NCI-H2227 (cell line): ENCODE data around the gene TMTC1.

Experiments
- DNase-seq: peaks from one replicate; lab custom pipeline; 2025; ENCODE audit not compliant: unreplicated experiment; lab: John Stamatoyannopoulos, UW

The TMTC1 gene

DNA sequence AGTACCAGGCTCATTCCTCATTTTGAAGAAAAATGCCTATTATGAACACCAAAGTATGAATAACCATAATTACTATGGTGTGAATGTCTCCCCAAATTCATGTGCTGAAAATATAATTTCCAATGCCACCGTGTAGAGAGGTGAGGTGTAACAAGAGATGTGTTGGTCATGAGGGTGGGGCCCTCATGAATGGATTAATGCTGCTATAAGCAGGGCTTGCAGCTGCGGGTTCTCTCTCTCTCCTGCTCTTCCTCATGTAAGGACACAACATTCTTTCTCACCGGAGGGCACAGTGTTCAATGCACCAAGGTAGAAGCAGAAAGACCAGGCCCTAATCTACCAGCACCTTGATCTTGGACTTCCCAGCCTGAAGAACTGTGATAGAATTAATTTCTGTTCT, 70.0 kb downstream of the TMTC1 start:
- no peak for DNase-seq

DNA sequence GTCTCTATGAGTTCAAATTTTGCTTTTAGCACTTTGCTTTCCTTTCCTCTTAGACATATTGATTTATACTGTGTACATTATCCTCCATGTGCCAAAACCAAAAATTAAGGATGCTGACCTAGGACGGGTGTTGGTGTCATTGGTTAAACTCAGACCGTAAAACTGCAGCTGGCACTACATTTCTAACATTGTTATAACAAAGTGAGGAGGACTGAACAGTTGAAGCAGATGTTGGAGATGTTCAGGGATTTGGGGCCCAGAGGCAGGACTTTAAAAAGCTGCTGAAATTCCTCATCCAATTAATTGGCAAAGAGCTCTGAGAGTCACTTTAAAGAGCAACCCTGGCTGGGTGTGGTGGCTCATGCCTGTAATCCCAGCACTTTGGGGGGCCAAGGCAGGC, 72.4 kb downstream of the TMTC1 start:
- no peak for DNase-seq

DNA sequence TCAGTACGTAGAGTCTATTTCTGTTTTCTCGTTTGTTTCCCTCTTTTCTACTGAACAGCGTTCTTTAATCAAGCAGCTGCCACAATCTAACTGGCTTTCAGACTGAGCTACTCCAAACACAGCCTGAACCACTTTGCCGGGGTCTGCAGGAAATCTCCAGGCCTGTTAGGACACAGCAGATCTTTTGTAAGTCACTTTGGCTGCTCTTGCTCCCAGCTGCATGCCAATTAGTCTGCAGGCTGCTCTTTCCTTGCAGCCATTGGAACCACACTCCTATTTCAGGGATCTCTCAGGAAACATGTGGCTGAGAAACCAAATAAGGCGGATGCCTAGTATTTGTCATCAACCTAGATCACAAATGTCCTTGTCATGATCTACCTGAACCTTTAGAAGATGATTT, 73.6 kb downstream of the TMTC1 start:
- DNase-seq = no peak

DNA sequence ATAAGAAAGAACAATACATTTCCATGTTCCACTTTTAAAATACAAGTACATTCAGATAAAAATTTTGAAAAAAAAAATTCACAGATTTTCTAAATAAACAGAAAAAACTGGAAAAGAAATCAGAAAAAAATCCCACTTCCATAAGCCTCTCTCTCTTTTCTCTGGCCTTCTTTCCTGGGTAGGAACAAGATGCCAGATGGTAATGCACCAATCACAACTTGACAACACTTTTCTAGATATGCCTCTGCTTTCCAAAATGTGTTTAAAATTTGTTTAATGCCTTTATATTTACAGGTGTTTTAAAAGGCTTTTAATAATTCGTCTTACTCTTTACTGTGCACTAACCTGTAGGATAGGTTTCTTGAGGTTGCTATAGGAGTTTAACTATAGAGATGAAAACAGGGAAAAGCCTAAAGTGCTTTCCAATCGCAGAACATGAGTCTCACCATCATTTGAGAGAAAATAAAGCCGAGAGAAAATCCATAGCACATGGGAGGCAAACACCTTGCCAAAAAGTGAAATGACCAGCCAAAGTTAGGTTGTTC, 74.2 kb downstream of the TMTC1 start:
- DNase-seq = no peak

DNA sequence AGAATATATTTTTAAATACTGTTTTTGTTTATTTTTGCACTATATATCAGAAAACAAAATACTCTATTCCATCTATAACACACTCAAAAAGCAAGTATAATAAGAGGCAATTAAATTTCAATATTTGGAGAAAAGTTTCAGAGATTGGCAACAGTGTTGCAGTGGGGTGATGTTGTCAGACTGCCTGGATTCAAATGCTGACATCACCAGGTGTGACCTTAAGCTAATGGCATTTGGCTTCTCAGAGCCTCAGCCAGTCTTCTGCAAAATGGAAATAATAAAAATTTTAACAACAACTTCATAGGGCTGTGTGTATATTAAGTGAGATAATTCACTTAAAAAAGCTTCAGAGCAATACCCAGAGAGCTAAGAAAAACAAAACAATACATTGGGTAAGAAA, 74.7 kb downstream of the TMTC1 start:
- no peak for DNase-seq

DNA sequence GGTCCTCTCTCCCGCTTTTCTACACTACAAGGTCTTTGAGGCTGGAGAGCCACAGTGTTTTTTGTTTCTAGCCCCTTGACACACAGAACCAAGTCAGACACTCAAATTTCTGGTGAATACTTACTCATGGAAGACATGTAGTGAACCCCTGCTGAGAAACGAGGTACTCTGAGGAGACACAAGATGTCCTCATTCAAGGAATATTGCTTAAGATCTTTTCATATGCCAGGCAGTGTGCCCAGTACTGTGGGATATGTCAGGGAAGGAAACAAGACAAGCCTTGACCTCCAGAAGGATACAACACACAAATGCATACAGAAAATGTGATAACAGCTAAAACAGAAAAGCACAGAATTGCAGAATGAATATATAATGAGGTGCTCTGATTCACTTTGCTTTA, 75.9 kb downstream of the TMTC1 start:
- no peak for DNase-seq

DNA sequence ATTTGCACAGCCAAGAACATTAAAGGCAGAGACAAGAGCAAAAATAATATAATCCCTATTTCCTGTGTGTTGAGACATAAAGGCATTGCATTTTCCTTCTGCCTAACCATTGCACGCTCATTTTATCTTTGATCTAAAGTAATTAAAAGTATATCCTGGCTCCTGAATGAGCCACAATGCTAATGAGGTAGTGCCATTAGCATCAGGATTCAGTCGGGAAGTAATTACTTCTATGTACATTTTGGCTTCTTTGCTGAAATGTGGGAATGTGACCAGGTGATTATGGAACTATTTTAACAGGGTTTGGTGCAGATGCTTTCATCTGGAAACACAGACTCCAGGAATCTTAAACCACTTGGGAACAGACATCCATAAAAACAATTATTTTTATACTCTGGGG, 77.4 kb downstream of the TMTC1 start:
- no peak for DNase-seq

DNA sequence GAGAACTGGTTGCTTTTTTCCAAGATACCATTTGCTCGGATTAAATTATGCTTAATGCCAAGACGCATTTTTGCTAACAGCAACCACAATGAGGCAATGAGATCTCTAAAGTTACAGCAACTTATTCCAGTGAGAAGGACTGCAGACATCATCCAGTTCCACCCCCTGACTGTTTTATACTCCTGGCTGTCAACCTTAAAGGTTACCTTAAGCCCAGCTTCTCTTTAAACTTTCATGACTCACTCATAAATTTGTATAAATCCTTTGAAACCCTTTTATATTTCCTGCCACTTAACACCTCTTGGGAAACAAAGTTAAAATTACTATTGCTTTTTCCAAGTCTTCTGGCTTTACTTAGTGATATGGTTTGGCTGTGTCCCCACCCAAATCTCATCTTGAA, 80.2 kb downstream of the TMTC1 start:
- no peak for DNase-seq

DNA sequence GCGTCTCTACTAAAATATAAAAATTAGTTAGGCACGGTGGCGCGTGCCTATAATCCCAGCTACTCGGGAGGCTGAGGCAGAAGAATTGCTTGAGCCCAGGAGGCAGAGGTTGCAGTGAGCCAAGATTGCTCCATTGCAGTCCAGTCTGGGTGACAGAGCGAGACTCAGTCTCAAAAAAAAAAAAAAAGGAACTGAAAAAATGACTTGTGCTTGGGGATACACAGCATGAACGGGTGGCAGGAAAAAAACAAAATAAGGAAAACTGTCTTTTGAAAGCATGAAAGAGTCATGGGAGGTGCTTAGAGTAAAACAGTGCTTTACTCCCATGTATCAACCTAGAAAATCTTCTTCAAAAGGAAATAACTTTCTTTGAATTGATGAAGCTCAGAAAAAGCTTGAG, 80.8 kb downstream of the TMTC1 start:
- no peak for DNase-seq

DNA sequence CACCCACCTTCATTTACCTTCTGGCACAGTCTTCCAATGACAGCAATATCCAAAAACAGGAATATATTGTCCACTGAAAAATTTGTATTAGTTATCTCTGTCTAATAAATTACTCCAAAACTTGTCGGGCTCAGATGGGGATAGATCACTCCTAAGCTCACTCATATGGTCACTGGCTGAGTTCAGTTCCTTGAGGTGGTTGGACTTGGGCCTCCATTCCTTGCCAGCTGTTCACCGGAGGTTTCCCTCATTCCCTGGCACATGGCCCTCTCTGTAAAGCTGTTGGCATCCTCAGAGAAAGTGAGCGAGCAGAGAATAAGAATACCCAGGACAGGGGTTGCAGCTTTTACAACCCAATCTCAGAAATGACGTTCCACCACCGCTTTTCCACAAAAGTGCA, 81.5 kb downstream of the TMTC1 start:
- no peak for DNase-seq

DNA sequence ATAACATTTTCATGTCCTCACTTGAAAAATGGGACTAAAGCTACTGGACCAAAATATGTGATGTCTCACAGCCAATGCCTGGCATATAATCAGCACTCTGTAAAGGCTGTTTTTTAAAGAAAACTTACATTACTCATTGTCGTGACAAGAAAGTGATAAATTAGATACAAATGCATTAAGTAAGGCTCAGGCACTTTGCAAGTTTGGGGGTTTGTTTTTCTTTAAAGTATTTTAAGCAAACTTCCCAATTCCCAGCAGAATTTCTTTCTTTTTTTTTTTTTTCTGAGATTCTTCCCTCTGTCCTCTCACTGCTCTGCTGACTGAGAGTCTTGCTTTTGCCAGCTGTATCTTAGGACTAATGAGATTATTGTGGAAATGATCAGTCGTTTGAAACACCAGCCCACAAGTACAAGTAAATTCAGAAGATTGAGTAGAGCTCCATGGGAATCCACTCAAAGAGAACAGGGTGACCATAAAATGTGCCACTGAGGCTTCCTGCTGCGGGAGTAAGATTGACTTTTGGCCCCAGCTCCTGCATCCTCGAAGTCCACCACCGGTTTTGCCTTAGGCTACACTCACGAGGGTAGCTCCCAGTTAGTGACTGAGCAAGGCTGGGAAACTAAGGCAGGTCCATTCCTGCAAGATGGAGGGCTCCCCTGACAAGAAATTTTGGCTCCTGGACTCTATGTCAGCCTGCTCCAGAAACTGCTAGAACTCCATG, 82.8 kb downstream of the TMTC1 start:
- no peak for DNase-seq

DNA sequence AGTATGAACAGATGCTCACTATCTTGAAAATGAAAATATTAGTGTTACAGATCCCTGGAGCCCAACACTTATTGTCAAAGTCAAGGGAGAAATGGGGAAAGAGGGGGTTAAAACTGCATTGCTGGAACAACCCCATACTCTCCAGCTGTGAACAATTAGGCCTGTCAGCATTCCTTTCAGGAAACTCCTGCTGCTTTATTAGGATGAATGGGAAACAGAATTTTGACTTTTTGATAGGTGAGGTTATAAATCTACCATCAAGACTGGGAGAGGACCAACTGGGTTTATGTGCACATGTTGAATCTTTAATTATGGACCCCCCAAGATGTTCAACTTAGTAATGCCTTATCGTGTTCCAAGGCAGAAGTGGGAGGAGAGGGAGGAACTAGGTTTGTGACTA, 85.0 kb downstream of the TMTC1 start:
- no peak for DNase-seq

DNA sequence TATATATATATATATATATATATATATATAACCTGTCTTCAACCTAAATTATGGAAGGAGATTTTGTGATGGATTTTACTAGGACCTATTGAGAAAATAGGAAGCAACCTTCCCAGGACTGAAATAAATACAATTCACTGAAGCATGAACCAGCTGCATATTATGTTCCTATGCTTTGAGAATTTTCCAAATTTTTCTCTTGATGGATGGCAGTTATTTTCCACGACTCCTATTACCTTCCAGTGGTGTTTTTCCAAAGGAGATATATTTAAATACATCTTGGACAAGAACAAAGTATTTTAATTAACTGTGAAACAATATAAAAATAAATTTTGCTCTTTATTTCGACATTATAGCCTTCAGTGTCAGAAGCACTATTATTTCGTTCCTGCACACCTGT, 87.9 kb downstream of the TMTC1 start:
- no peak for DNase-seq

DNA sequence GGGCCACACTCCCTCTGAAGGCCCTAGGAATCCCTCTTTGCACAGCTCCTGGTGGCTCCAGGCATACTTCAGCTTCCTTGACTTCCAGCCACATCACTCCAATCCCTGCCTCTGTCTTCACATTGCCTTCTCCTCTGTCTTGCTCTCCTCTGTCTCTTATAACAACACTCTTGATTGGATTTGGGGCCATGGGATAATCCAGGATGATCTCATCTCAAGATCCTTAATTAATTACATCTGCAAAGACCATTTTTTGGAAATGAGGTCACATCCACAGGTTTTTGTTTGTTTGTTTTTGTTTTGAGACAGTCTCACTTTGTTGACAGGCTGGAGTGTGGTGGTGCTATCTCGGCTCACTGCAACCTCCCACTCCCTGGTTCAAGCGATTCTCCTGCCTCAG, 88.7 kb downstream of the TMTC1 start:
- no peak for DNase-seq

DNA sequence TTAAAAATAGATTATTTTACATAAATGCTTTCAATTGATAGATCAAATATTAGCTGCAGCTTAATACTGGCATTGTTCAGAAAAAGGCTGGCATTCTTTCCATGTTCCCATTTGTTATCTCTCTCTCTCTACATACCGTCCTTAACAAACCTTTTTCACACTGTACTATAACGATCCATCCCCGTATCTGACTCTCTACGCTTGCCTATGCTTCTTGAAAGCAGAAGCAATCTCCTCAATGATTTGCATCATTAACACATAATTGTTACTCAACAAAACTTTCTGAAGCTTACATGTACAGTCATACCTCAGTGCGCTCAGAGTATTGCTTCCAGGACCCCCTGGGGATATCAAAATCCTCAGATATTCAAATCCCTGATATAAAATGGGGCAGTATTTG, 89.7 kb downstream of the TMTC1 start:
- DNase-seq = no peak

DNA sequence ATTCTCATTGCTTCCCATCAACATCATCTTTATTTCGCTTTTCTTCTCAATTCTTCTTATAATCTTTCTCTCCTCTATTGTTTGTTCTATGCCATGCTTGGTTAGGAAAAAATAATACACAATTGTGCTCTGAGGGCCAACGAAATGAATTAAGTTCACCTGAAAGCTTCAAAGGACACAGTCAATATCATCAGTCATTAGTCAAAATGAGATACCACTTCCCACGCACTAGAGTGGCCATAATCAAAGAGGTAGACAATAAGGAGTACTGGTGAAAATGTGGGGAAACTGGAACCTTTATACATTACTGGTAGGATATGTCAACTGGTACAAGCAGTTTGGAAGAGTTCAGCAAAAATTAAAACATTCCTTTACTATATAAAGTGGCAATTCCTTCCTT, 91.5 kb downstream of the TMTC1 start:
- DNase-seq = no peak

DNA sequence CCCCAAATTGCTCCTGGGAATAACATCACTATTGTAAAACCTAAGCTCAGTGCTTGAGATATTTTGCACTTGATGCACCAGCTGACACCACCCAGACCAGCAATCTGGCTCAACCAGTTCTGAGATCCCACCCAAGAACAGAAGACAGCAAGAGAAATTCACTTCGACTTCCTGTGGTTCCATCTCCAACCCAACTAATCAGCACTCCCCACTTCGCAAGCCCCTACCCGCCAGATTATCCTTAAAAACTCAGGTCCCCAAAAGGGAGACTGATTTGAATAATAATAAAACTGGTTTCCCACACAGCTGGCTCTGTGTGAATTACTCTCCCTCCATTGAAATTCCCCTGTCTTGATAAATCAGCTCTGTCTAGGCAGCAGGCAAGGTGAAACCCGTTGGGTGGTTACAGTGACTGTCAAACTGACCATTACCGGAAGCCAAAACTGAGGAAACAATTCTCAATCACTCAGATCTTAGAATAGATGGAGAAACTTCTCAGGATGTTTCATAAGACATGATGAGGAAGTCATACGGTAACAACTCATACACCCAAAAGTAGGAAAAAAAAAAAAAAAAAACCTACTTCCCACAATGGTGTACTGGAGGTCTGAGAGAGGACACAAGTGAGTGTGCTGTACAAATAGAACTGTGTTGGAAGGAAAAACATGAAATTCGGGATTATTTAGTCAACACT, 92.4 kb downstream of the TMTC1 start:
- DNase-seq = no peak

DNA sequence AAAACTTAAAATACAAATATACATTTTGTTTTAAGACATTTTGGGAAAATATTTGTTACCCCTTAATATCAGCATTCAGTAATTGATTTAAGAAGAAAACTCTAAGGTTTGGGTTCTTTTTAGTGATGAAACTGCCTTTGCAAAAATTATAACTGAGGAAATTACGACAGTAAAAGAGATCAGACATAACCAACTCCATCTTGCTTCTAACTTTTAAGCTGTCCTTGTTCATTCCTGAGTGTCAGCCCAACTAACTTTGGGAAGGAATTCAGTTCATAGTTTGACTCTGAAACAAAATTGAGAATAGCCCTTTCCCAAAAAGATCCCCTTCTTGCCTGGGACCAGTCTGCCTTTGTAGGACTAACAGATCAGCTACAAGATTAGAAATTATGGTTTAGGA, 93.0 kb downstream of the TMTC1 start:
- no peak for DNase-seq

DNA sequence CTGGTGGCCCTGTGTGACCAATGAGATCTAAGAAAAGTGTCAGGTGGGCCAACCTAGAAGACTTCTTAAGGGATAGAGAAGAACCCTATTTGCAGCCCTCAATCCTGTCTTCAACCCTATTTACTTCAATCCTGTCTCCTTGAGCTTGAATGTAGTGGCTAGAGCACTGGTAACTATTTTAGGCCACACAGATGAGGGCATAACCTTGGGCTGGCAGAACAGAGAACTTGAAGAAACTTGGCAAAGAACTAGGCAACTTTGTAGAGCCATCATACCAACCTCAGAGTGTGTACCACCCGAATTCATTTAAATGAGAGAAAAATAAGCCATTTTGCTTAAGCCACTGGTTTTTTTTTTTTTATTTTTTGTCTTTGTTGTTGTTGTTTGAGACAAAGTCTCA, 94.8 kb downstream of the TMTC1 start:
- DNase-seq = no peak

DNA sequence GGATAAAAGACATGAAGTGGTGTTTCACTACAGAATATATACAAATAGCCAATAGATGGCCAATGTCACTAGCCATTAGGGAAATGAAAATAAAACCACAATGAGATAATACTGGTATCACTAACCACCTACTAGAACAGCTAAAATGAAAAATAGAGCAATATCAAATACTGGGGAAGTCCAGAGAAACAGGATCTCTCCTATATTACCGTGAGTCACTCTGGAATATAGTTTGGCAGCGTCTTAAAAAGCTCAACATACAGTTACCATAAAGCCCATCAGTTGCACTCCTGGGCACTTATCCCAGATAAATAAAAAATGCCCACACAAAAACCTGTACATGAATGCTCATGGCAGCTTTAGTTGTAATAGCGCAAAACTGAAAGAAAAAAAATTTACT, 101.7 kb downstream of the TMTC1 start:
- no peak for DNase-seq

DNA sequence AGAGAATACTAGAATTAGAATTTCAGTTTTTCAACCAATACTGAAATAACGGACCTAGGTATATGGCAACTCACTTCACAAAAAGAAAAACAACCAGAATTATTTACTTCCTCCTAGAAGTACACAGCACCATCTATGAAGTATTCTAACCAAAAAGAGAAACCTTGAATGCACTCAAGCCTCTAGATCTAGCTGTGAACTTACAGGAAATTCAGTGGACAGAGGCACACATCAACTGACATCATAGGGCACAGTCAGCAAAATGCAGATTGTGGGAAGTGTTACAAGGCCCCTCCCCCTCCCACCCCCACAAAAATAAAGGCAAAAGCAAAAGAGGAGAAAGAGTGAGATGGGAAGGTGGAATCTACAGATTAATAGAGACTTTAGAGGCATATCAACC, 102.4 kb downstream of the TMTC1 start:
- DNase-seq = no peak

DNA sequence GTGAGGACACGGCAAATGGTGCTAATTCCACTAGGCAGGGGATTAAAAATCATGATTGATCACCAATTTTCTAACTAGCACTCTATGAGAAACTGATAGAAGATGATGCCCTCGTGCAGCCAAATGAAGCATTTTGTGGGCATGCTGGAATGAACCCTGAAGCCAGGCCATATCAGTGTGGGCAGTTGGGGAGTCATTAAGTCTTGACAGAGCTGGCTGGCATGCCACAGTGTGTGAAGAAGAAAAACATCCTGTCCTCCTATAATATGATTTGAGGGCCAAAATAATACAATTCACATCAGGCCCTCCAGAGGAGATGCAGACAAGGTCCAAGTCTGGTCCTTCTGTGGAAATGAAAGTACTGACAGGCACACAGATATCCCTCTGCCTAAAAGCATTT, 107.1 kb downstream of the TMTC1 start:
- DNase-seq = no peak

DNA sequence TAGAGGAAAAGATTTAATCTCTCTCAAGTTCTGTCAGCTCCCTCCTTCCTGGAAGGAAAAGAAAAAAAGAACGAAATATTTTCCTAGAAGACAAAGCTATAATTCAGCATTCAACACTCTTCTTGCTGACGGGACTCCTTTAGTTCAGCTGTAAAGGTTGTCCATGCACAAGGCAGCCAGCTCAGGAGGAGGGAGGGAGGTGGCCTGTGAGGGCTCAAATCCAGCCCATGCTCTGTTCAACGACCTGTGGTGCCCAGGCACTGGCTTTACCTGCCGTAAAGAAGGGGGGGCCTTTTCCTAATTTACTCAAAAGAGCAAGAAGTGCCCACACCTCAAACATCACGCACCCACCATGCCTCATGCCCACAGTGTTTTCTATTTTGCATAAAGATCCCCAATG, 109.3 kb downstream of the TMTC1 start:
- no peak for DNase-seq
